Activated T-helper 1 cell treated with Interleukin-2 at 50 U/mL for 16 hours (primary cell): Measurements from ENCODE around the gene EFCAB7.

Experiments
- DNase-seq: peaks from one replicate; pipeline ENCODE4 v3.0.0-alpha.2; 2020; ENCODE audit warnings: low read depth

The EFCAB7 gene, protein sequence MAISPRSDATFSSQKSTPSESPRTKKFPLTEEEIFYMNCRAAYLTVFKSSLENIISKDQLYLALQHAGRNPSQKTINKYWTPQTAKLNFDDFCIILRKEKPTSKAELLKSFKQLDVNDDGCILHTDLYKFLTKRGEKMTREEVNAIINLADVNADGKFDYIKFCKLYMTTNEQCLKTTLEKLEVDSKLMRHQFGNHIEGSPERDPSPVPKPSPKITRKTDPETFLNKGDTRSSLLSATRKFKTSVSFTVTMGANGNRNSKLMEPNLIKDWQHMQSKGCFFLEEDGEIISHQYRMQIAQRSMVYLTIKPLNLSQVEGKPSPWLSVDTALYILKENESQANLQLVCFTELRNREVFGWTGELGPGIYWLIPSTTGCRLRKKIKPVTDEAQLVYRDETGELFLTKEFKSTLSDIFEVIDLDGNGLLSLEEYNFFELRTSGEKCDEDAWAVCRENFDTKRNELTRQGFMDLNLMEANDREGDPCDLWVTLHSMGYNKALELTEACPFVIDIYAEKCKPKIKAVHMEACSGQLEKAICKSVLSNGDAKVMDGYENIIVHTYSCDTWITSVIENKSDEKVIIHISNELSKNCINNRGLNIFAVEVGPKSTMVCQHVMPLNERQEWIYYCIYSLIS

DNA sequence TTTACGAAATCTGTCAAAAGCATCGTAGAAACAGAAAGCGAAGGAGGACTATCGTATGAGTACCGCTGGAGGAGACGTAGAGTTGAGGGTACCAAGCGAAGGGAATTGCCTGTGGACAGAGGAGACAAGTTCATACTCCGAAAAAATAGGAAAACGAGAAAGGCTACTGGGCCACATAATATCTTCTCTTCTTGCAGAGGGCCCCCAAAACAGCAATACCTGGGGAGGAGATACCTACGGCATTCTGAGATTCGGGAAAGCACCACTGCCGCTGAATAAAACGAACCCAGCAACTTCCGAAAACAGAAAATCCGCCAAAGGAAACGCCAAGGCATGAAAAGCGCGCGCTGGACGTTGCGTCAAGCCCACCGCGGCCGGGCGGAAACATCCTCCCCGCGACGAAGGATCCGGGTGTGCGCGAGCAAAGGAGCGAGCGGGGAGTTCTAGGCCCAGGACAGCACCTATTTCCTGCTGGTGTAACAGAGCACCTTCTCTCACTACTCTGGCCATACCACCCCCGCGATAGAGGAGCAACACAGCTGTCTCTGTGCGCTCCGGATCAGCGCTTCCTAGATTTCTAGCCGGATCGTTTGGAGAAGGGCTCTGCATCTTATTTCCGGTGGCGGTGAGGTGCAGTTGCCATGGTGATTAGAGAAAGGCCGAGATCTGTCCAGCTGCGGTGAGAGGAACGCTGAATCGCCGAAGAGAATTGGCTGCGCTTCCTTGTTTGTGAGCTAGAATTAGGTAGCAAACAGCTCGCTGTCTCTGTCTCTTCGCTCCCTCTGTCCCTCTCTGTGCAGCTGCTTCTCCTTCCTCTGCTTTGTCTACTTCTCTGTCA, at the start of gene EFCAB7, which contains the start of gene ITGB3BP:
Gene EFCAB7, plus strand, starts transcription at position 635 of the 838 bp plus-strand sequence. CDS start 2,048 bp downstream, outside the sequence.
Gene ITGB3BP, minus strand, starts transcription at position 335 of the 838 bp plus-strand sequence. Its CDS starts 92 bp downstream, at position 243.
- peak; percentile 63 for DNase-seq

DNA sequence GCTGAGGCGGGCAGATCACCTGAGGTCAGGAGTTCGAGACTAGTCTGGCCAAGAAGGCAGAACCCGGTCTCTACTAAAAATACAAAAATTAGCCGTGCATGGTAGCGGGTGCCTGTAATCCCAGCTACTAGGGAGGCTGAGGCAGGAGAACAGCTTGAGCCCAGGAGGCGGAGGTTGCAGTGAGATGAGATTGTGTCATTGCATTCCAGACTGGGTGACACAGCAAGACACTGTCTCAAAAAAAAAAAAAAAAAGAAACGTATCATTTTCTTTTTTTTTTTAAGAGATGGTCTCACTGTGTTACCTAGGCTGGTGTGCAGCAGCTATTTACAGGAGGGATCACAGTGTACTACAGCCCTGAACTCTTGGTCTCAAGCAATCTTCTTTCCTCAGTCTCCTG, 47.6 kb upstream of the EFCAB7 start:
- DNase-seq, result no peak

DNA sequence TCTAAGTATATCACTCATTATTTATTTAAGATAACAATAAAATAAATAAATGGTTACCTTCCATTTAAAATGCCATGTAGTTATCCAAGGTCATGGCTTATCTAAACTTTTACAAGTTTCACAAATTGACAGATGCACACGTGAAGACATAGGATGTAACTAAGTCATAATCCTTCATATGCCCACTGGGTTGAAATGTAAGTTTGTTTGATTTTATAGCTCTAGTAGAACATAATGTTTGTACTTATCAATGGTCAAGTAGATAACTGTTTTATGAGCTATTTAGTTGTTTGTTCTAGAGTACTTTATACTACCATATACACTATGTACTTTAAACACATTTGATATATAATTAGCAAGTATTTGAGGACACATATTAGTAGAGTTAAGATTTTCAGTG, 43.3 kb upstream of the EFCAB7 start:
- DNase-seq, result no peak

DNA sequence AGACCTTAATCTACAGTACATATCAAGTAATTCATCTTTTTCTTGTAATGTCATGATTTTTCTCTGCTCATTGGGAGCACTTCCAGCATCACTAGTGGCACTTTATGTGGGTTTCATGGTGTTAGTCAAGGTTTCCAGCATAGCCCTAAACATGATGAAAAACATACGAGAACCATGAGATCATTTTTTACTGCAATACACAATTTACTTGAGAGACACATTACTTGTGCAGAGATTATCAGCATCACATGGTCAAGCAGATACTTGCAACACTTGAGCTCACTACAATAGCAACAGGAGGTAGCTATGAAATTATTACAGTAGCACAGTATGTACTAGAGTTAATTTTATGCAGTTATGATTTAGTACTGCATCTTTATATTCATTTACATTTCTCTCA, 36.7 kb upstream of the EFCAB7 start:
- no peak for DNase-seq

DNA sequence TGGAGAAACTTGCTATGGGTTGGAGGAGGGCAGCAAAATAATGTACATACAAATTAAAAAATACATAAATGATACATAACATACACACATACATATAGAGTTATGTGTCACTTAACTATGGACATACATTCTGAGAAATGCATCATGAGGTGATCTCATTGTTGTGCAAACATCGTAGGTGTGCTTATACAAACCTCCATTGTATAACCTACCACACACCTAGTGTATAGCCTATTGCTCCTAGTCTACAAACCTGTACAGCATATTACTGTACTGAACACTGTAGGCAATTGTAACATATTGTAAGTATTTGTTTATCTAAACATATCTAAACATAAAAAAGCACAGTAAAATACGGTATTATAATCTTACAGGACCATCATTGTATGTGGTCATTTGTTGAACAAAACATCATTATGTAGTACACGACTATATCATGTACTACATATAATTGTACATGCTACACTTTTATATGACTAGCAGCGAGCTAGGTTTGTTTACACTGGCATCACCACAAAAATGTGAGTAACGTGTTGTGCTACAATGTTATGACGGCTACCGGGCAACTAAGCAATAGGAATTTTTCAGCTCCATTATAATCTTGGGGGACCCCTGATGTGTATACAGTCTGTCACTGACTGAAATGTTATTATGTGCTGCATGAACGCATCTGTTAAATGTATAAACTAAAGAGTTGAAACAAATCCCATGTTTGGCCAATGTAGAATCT, 35.8 kb upstream of the EFCAB7 start:
- DNase-seq, result no peak

DNA sequence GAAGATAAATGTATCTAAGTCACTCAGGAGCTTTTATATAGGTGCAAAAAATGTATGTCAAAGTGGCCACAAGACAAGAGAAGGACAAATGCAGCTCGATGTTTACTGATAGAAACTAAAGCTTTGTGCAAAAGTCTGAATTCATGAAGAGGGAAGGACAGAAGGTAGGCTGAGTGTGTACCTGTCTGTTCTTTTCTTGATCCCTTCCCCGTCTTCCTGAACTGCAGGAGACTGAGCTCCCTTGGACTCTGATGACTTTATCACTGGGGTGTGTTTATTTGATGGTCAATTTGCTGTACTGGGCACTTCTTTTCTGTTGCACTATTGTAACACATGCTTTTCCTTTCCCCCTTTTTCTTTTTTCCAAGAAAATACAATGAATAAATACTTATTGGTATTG, 25.7 kb upstream of the EFCAB7 start:
- DNase-seq, result no peak

DNA sequence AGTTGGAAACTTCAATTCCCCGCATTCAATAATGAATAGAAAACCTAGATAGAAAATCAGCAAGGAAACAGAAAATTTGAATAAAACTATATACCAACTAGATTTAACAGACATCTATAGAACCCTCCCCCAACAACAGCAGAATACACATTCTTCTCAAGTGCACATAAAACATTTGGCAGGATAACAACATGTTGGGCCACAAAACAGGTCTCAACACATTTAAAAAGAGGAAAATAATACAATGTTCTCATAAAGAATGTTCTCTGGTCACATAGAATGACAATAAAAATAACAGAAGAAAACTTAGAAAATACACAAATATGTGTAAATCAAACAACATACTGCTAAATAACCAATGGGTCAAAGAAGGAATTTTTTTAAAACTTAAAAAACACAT, 25.2 kb upstream of the EFCAB7 start:
- no peak for DNase-seq

DNA sequence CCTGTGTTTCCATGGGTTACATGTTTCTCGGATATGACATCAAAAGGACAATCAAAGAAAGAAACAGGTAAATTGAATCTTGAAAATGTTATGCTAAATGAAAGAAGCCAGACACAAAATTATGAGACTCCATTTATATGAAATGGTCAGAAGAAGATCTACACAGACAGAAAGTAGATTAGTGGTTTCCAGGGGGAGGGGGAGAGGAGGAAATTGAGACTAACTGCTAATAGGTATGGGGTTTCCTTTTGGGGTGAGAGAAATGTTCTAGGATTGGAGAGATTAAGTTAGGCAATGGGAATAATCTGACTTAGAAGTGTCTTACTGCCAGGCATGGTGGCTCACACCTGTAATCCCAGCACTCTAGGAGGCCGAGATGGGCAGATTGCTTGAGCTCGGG, 22.1 kb upstream of the EFCAB7 start:
- DNase-seq, result no peak

DNA sequence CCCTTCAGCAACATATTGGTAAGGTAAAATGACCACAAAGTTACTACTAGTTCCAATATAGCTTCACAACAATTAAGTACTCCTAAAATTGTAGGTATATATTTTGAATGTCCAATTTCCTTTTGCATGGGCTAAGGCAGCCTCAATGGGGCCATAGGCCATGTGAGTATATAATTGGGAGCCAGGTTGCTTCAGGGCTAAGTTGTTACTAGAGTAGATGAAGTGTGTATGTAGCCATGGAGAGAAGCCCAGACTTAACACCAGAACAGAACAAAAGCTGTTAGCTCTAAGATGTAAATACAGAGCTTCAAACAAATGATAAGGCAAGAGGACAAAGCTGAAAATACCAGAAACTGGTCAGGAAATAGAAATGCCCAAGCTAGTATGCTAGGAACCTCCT, 16.5 kb upstream of the EFCAB7 start:
- no peak for DNase-seq

DNA sequence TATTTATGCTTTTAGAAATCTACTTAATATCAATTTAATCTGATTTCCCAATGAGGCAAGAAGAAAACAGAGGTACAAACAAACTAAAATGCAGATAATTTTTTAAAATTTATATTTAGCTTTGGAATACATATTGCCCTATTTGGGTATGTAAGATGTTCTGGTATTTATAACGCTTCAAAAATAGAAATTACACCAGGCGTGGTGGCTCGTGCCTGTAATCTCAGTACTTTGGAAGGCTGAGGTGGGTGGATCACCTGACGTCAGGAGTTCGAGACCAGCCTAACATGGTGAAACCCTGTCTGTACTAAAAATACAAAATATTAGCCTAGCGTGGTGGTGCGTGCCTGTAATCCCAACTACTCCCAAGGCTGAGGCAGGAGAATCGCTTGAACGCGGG, 13.6 kb upstream of the EFCAB7 start:
- no peak for DNase-seq

DNA sequence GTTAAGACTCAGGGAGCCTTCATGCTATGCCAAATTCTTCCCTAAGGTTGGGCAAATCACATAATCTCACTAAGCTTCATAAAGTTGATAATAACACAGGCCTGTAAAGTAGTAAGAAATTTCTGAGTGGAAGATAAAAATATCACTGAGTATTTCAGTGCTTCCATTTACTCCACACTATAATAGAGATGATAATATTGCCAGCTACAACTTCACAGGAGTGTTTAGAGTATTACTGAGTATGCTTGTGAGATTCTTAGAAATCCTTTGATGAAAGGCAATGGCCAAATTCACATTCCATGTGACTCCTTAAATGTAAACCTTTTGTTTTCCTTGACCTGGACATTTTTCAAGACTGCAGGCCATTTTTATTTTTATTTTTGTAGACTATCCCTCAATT, 10.7 kb upstream of the EFCAB7 start:
- no peak for DNase-seq

DNA sequence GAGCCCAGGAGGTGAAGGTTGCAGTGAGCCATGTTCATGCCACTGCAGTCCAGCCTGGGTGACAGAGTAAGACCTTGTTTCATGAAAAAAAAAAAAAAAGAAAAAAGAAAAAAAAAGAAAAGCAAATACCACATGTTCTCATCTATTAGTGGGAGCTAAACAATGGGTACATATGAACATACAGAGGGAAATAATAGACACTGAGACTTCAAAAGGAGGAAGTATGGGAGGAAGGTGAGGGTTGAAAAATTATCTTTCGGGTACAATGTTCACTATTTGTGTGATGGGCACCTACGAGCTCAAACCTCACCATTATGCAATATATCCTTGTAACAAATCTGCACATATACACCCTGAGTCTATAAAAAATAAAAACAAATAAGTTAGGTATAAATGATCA, 6.7 kb upstream of the EFCAB7 start:
- DNase-seq, result no peak

DNA sequence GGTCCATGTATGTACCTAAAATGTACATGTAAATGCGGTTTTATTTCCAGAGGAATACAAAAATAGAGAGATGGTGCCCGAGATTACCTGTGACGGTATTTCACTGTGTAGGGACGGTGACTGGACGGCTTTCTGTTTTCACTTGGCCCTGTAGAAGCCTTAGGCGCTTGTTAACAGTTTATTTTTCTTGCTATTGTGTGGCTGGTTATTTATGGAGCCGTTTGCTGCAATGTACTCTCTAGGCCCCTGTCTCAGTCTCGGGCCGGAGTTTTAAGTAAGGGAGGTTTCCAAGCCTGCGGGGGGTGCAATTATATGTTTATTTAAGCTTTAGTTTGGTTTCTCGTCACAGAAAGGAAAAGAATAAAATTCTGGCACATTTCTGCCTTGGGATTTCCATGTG, 413 bp downstream of the EFCAB7 start:
- no peak for DNase-seq

DNA sequence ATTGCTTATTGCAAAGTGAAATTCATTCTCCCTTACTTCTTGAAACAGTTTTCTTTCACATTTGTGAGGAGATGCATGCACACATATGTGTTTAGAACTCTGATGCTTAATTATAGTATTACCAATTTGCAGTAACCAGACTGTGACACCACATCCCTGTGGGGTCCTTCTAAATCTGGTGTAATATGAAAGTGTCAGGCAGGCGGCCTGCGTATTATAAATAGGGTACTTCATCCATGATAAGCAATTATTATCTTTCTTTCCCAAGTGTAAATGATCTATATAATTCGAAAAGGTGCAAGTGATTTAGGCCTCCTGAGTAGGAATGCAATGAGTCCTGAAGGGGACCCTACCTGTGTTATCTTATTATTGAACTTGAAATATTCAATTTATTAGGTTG, 876 bp downstream of the EFCAB7 start:
- DNase-seq, result no peak

DNA sequence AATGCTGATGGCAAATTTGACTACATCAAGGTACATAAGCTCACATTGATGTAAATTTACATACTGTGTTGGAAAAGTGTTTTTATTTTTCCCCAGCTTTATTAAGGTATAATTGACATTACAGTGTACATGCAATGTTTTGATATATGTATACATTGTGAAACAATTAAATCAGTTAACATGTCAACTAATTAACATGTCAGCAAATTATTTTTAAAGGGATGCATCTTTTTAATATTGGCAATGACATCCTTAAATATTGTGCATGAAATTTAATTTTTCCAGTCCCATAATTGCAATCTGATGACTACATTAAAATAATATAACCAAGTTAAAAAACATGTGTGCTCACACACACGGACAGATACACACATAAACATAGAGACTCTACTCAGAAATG, 9.4 kb downstream of the EFCAB7 start:
- DNase-seq, result no peak

DNA sequence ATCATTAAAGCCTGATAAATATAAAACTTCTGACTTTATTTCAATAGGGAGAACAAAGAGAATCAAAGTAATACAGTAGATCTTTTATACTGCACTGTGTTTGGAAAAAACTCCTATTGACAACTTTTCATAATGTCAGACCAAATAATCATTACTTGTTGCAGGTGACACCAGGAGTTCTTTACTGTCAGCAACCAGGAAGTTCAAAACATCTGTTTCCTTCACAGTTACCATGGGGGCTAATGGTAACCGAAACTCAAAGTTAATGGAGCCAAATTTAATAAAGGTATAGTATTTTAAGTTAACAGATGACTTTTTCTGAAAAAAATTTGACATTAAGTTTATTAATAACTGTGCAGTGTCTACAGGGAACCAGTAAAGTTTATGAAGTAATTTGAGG, 10.6 kb downstream of the EFCAB7 start:
- DNase-seq, result no peak

DNA sequence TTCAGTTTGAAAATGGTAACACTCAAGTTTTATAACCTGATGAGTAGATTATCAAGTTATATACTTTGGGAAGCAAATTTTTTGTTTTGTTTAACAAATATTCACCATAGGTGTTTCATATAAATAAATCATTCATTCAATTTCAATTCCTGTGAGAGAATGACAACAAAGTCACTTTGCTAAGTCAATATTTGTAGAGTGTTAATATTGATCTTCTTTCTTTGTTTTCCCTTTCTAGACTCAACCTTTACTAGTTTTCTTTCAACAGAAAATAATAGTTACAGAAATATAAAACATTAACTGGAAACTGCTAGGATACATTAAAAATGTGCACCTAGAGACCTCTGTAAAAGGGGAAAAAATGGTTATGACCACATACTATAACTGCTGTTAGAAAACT, 11.1 kb downstream of the EFCAB7 start:
- no peak for DNase-seq

DNA sequence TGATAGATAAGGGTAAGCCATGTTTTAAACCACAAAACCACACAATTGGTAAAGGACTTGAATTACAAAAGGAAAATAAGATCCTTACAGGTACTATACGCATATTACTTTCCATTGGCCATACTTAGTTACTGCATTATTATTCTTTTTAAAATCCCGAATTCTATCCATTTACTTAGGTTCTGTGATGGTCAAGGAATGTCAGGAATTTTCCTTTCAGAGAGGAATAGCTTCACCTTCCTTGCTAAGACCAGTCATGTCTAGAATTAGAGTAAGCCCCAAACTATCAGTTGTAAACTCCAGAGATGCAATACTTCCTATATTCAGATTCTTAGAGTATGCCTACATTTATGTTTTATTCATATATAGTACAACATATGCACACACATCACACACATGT, 13.7 kb downstream of the EFCAB7 start:
- no peak for DNase-seq

DNA sequence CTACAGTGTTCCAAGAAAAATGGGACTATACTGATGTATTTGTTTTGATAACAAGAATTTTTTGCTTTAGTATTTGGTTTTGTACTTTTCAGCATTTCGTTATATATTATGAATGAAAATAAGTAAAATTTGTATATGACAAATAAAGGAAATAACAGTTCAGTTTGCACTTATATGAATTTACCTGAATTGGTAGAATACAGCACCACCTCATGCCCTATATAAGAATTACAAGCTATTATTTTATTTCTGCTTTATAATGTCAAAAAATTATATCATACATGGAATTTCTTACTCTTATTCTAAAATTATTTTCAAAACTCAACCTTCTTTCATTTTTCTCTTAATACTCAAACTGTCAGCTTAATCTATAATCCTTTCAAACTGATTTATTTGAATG, 14.6 kb downstream of the EFCAB7 start:
- no peak for DNase-seq

DNA sequence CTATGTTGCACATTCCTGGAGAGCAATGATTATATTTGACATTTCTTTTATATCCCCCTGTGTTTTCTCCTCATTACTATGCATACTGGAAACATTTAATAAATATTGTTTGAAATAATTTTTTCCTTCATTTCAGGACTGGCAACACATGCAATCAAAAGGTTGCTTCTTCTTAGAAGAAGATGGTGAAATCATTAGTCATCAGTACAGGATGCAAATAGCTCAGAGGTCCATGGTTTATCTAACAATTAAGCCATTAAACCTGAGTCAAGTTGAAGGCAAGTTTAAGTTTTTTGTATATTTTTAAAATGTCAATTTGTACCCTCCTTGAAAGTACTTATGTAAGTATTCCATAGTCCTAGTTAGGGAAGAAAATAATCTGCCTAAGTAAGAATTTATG, 22.5 kb downstream of the EFCAB7 start:
- no peak for DNase-seq

DNA sequence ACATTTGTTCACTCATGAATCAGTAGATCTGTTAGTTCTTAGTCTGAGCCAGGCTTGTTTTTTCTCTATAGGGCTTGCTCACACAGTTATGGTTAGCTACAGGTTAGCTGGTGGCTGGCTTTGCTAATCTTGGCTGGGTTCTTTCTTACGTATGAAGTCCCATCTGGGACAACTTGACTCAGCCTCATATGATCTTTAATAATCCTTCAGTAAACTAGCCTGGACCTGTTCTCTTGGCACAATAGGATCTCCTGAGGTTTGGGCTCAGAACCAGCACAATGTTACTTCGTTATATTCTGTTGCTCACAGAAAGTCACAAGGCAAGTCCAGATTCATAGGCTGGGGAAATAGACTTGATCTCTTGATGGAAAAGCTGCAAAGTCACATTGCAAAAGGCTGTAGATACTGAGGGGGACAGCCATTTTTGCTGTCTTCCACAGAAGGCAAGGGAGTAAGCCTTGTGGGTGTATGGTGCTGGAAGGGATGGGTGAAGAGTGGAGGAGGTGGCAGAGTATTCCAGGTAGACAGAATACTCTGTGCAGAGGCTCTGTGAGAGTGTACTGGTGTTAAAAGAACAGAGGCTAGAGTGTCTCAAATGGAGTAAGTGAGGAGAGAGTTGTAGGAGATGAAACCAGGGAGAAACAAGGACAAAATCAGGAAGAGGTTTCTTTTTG, 24.4 kb downstream of the EFCAB7 start:
- no peak for DNase-seq

DNA sequence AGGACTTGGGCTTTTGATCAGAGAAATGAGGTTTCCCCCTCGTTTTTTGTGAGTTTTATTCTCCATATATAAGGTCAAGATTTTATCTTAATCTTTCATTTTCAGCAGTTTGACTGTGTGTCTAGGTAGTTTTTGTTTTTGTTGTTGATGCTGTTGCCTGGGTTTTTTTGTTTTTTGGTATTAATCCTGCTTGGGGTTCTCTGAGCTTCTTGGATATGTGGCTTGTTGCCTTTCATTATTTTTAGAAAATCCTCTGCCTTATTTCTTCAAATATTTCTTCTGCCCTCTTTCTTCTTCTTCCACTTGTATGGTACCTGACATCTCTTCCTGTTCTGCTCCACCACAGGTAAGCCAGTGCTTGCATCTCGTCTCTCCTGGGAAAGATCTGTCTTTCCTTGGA, 25.0 kb downstream of the EFCAB7 start:
- DNase-seq, result no peak
